MV-4-11 (cell line): ENCODE data around the gene CD34.
A peak's percentile ranks its signal among the peaks of the same experiment; 100 is the strongest.

Experiments
- DNase-seq: peaks from one replicate; lab custom pipeline; 2025; lab: John Stamatoyannopoulos, UW

CD34 gene

DNA sequence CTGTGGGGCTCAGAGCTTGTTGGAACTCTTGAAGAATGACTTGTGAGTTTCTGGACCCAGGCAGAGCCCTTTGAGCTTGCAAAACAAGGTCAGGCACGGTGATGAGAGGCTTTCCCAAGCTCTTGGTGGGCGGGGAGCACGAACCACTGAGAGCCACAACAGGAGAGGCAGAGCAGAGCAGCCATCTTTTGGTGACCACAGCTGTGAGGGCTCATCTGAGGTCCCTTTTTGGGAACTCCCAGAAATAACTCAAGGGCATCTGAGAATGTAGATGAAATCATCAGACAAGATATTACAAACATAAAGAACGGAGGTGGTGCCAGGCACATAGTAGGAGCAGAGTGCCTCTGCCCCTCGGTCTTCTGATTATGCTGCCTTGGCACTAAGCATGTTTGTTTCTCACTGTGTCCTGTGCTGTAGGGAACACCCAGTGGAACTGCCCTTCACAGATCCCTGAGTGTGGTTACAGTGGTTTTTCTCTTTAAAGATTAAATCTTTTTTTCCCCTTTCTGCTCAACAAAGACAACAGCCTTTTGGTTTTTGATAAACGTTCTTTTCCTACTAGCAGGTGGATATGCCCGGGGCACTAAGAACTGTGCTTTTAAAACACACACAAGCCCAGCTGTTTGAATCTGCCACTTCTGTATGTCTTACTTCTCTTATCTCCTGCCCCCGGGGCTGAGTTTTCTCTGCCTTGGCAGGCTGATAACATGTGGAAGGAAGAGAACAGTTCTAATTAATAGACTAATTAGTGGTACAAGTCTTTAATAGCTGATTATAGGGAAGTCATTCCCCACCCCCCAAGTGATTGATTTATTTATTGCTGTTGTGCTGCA is 37.7 kb downstream of the CD34 start:
- peak; percentile 86 for DNase-seq

DNA sequence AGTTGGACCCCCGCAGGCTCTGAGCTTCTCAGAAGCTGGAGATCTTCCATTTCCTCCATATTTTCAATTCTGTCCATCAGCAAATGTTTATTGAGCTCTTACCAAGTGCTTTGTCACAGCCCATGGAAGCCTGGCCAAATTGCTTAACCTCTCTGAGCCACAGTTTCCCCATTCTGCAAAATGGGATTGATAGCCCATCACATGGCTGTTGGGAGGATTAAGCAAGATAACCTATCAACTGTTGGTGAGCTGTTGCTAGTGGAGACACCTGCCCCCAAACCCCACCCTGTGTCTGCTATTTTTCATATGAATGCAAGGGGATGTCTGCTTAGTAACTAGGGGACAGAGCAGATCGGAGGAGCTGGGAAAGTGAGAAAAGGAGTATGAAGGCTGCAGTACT is 38.3 kb downstream of the CD34 start:
- DNase-seq = peak; percentile 41

DNA sequence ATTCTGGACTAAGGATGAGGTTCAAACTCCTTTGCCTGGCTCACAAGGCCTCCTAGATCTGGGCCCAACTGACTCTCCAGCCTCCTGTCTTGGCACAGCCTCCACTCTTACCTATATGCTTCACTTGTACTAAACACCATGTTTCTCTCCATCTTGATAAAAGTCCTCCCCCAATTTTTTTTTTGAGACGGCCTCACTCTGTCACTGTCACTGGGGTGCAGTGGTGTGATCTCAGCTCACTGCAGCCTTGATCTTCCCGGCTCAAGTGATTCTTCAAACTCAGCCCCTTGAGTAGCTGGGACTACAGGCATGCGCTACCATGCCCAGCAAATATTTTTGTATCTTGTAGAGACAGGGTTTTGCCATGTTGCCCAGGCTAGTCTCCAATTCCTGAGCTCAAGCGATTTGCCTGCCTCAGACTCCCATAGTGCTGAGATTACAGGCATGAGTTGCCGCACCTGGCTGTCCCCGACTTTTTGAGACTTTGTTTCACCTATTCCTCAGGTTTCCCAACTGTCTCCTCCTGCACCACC is 39.7 kb downstream of the CD34 start:
- no peak for DNase-seq

DNA sequence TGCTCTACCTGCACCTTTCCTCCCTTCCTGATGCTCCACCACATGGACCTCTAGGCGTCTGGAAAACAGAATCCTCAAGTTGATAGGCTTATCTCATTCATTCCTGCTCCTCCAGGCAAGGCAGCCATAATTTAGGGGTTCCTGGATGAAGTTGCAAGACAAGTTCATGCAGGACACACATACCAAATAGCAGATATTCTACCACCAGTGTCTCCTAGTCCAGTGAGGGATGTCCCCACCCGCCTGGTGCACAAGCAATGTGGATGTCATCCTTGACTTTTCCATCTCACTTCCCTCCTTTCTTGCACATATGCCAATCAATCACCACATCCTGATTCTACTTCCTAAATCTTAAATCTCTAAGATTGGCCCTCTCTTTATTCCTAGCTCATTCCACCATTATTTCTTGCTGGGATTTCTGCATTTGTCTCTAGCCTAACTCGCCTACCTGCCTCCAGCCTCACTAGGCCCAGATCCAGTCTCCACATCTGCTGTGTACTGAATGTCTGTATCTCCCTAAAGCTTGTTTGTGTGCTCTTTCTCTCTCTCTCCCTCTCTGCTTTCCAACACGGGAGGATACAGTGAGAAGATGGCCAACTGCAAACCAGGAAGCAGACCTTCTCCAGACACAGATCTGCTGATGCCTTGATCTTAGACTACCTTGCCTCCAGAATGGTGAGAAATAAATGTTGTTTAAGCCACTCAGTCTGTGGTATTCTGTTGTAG is 40.5 kb downstream of the CD34 start:
- DNase-seq = no peak

DNA sequence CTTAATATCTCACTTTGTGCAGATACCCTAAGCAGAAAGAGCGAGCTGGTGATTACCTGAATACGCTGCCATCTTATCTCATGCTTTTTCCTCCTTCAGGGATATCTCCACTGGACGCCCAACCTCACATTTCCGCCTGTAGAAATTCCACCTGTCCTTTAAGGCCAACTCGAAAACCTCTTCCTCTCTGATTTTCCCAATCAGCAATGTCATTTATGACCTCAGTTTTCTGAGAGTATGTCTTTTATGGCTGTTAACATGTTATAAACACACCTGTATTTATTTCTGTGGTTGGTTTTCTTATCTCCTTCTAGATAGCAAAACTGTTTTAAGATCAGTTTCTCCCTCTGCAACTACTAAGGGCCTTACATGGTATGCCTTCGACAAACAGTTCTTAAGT is 41.1 kb downstream of the CD34 start:
- DNase-seq = no peak

DNA sequence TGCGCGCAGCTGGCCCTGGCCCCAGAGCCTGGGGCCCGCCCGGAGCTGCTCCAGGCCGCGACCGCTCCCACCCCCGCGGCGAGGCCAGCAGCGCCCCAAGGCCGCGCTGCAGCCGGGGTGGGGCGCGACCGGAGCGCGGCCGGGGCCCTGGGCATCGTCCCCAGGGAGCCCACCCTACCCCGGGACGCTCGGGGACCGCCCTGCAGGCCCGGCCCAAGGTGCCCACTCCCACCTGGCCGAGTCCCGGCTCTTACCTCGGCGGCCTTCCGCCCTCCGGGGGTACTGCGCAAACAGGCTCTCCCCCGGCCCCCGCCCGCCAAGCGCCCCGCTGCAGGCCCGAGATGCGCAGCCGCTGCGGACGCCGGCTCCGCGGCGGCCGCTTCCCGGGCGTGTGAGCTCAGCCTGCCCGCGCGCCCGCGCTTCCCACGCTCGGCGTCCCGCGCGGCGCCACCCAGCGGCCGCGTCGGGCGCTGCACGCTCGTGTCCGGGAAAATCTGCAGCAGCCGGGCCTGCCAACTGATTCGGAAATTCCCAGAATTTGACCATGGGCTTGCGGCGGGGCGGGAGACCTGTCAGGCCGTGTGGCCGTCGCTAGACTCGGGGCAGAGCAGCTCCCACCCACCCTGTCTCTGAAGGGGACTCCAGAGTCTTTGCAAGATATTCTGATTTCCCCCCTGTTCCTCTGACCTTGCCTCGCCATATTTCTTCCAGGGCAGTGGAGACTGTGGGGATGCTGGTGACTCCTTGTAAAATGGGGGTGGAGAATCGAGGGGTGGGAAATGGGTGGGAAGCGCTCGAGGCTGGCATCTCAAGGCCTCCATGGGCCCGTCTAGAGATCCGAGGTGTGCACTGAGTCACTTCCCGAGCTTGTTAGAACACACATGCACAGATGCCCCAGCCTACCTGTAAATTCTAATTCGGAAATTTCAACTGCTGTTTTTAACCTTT is 41.9 kb downstream of the CD34 start:
- peak; percentile 37 for DNase-seq

DNA sequence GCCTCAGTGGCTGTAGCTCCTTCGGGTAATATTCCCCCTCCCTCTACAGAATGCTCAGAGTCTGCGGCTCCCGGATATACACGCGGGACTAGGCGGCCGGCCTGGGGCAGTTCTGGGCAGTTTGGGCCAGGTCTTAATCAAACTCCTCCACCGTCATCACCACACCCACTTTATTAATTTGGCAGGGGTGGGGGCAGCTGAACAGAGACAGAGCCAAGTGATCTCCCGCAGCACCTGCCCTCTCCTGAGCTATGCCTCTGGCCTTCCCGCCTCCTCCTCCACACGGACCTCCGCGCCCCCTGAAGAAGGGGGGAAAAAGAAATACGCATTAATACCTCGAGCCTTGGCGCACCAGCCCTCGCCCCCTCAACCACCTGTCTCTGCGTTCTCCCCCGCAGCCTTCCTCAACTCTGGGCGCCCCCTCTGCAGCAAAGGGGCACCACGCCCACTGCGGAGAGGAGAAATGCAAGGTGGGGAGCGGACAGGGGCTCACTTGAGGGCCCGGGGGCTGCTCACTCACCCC is 42.6 kb downstream of the CD34 start:
- DNase-seq = no peak

DNA sequence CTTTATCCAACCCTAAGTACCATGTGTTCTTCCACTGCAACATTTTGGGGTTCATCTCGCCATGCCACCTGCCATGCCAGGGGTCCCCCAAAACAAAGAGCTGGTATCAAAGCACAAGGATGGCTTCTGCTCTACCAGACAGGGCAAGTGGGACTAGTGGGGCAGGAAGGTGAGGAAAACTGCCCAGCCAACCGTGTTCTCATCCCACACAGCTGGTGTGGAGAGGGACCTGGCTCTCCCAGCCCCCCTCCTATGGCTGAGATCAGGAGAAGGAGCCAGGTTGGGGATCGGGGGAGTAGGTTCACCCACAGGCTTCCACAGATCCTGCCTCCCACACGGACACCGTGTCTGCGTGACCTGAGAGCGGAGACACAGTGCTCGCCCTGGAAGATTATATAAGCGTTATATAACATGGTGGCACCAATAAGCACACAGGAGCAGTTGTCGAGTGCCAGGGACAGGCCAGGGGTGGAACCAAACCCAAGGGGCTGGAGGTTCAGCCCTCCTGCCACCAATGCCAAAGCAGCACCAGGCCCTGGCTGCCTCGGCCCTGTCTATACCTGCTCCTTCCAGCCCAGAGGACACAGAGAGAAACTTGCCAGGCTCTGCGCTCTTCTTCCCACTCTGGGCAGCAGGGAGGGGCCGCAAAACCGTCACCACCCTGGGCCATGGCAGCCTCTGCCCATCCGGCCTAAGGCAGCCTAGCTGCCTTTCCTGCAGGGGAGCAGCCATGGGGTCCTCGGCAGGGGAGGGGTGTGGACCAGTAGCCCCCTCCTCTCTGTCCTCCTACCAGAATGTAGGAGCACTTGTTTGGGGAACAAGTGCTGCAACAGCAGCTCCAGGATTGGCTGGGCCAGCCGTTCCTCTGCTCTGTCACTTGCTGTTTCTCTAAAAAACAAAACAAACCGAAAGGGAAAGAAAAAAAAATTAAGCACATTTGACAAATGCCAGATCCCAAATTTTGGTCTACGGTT is 43.5 kb downstream of the CD34 start:
- no peak for DNase-seq

DNA sequence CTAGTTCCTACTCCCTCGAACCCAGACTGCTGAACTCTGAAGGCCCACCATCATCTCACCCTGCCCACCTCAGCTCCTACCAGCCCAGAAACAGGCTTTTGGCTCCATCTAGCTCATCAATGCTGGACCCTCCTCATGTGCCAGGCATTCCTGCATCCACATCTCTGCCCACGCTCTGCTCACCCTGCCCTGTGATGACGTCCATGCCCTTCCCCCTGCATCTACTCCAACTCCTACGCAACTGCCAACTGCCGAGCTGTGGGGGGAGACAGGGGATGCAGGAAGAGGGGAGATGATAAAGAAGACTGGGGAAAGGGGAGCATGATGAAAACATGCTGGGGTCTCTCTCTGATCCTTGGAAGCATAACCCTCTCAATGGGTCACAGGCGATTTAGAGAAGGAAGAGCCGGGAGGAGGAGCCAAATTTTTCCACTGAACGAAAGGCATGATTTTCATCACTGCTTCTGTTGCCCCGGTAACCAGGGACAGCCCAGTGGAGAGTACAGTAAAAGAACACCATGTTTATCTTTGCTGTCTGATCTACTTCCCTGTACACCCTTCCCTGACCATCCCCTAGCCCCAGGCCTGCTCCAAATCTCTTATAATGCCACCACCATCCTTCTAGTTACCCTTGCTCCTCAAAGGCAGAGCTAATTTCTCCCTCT is 44.3 kb downstream of the CD34 start:
- no peak for DNase-seq

DNA sequence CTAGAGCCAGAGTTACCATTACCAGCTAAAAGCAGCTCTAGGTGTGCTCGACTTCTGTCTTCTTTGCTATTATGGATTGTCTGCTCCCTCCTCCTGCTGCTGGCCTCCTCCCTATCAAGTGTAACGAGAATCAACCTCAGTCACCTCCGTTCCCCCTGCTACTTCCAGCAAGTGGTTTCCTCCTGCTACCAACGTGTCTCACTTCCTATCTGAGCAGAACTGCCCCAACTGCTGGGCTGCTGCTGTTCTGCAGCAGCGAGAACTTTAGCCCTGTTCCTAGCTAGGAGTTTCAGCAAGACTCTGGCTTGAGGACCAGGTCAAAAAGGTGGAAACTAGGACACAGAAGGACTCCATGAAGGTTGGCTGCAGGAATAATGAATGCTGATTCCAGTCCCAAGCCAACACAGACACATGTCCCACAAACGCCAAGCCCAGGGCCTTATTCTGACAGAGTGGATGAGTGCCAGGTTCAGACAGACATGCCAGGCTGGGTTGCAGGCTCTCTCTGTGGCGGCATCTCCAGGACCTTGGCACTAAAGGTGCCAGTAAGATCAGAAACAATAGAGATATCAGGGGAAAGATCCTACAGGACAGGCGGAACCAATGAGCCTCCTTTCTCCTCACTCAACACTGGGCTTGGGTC is 46.9 kb downstream of the CD34 start:
- DNase-seq = peak; percentile 70

DNA sequence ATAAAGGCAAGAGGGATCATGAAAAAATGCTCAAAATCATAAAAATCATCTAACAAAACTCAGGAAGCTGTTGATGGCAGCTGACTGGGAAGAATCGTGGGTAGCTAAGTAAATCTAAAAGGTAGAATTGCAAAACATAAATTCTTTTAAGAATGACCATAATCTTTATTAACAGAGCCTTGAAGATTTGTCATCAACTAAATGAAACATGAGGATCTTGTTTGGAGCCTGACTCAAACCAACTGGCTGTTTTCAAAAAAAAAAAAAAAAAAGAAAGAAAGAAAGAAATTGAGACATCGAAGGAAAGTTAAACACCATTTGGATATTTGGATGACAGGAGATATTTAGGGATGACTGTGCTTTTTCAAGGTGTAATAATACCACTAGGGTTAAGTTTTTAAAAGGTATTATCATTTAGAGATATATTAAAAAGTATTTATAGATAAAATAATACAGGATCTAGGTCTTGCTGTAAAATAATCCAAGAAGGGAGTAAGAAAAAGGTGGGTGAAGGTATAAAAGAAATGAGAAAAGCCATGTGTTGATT is 48.6 kb downstream of the CD34 start:
- DNase-seq = no peak

DNA sequence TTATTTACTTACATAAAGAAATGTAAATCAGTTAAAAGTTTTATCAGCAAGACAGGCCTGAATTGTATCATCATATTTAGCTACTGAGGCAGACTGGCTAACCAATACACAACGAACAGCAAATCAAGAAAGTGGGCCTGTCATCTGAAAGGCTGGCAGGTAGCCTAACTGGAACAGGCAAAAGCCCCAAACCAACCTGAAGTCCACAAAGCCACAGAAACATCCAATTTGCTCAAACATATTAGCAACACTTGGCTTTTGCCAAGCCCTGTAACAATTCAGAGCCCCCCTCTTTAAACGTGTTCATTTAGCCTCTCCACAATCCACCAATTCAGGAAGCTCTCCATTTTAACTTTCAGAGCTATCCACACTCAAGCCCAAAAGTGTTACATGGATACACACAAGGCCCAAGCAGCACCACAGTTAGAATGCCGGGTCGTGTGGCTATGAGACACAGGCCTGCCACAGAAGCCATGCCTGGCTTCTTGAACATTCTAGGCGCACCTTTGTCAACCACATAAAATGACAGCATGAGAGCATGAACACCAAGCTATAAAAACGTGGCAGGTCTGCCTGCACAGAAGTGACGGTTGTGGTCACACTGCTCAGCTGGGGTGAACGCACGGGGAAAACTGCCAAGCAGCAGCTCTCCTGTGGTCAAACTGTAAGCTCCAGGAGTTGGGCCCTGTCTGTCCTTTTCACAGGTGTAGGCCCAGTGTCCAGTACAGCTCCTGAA is 49.3 kb downstream of the CD34 start:
- peak; percentile 22 for DNase-seq

DNA sequence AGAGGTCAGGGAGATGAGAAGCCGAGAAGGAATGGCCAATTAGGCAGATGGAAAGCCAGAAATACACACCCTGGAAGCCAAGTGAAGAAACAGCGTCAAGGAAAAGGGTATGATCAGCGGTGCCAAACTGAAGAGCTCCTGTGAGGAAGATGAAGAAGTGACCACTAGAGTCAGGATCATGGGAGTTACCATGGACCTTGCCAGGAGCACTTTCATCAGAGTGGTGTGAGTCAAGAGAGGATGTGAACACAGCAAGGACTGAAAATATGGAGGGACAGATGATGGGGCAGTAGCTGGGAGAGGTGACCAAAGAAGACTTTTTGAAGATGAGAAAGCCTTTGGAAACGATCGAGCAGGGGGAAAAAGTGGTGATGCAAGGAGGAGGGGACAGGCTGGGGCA is 50.4 kb downstream of the CD34 start:
- DNase-seq = no peak

DNA sequence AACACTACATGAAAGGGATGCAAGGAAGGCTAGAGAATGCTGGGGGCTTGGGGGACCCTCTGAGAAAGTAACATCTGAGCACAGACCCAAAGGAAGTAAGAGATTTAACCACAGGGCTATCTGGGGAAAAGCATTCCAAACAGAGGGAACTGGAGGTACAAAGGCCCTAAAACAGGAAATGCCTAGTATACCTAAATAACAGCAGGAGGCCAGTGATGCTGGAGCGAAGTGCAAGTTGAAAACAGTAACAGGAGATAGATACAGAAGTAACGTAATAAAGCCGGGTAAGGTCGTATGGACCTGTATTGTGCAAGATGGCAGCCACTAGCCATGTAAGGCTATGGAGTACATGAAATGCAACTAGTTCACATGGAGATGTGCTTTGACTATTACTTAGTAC is 52.1 kb downstream of the CD34 start:
- no peak for DNase-seq

DNA sequence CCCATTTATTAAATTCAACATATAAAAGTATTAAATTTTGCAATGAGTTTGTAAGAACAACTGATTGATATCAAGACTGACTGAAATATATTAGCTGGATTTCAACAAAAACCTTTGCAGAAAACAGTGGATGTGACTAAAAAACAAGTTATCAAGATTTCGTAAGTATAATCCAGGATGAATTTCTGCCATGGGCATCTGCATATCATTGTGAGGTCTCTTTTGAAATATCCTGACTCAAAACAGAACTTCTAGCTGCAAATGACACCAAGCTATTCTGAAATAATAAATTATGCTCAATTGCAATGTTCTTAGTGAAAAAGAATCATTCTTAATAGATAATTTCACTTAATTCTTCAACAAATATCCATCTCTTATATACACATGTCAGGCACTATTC is 52.6 kb downstream of the CD34 start:
- DNase-seq = peak; percentile 45

DNA sequence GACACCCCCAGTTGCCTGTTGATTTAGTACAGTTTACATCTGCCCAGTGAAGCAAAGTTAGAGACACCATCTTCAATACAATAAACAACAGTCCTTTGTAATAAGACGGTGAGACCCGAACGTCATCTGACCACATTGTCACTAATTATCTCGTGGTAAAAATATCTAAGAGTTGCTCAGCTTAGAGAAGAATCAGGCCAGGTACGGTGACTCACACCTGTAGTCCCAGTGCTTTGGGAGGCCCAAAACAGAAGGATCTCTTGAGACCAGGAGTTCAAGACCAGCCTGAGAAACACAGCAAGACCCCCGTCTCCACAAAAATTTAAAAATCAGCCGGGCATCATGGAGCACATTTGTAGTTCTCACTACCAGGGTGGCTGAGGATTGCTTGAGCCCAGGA is 53.5 kb downstream of the CD34 start:
- DNase-seq = no peak

DNA sequence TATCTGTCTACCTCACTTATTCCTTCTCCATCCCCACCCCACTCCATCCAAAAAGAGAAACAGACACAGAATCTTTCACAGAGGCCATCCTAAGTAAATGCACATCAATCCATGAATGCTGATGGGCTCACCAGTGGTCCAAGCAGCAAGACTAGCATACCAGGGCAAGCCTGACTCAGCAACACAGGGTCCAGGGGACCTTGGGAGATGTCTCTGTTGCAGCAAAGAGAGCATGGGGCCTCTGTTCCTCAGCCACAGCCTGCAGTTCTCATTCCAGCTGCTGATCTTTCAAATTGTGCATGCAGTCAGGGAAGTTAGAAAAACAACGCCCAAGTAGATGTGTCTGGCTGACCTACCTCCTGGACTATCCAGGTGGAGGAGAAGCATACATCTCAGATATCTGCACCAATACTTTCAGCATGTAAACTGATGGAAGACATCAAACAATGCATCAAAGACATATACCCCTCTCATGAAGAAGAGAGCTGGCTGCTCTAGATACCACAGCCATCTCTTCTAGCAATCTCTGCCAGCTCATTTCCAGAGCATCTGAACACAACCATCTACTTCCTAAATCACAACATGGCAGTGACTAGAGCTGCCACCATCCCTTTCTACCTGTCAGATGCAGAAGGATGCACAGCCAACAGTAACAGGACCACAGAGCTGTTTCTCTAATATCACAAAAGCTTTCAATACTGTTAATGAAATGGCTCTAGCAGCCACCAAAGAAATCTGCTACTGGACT is 54.5 kb downstream of the CD34 start:
- DNase-seq = no peak

DNA sequence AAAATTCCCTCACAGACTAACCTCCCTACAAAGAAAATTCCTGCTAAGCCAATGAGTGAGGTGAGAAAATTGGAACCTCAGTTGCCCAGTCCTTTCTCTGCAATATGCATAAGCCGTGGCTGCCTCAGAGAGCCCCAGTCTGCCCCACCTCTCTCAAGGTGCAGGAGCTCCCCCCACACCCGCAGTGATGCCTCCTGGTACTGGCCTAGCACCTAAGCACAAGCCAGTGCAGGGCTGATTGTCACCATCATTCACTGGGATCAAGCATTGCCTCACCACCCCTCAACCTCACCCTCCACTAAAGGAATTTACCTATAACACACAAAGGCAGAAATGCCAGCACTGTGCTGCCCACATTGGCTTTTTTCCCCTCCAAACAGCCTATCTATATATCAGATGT is 56.9 kb downstream of the CD34 start:
- no peak for DNase-seq
